ENCODE measurements around the gene HTRA1. TPM values are rescaled to one million over a fixed set of nuclear protein-coding genes. Genes with fewer than 3 reads are reported as not detected.

Gene HTRA1
- total and polyA plus RNA-seq, 12 donors = 8.5 to 167 (median 78.0) TPM

DNA sequence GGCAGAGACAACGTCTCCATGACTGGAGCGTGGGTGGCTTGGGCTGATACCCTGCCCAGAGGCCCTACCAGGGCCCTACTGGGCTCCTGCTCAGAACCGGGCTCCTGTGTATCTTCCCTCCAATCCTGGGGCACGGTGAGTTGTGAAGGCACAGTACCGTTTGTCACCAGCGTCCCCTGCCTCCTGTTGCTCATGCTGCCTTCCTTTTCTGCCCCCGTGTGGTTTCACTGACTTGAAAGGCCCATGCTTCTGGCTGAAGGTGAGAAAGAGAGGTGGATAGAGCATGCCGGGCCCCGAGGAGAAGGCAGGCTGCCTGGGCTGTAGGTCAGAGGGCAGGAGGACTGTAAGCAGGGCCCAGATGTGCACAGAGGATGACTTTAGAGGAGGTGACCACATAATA lies 90.1 kb downstream of the HTRA1 start:
- DNase-seq = no peak
- H3K9me3 ChIP-seq (replicated peaks in 1 of 3) = no peaks in the 10 kb centered on the region
- no peak overlapping the region for H3K27ac ChIP-seq
- no peak overlapping the region for H3K4me3 ChIP-seq
- no peaks in the 10 kb centered on the region for H3K27me3 ChIP-seq
- no peaks in the 10 kb centered on the region for H3K36me3 ChIP-seq (replicated peaks in 1 of 2)
- H3K4me1 ChIP-seq (replicated peaks in 1 of 2) = no peaks in the 10 kb centered on the region
- intact Hi-C loops (cut with DNase I) = loop anchor here in 1 of 2 donors (10.0 kb wide), 1 partner anchor 87 kb away; the partner anchor contains the start of gene HTRA1
- TF ChIP-seq, protein P1, sequence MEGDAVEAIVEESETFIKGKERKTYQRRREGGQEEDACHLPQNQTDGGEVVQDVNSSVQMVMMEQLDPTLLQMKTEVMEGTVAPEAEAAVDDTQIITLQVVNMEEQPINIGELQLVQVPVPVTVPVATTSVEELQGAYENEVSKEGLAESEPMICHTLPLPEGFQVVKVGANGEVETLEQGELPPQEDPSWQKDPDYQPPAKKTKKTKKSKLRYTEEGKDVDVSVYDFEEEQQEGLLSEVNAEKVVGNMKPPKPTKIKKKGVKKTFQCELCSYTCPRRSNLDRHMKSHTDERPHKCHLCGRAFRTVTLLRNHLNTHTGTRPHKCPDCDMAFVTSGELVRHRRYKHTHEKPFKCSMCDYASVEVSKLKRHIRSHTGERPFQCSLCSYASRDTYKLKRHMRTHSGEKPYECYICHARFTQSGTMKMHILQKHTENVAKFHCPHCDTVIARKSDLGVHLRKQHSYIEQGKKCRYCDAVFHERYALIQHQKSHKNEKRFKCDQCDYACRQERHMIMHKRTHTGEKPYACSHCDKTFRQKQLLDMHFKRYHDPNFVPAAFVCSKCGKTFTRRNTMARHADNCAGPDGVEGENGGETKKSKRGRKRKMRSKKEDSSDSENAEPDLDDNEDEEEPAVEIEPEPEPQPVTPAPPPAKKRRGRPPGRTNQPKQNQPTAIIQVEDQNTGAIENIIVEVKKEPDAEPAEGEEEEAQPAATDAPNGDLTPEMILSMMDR (IDR thresholded peaks at IDR 0.05) = no peak
- no peak for TF ChIP-seq POLR2A (IDR thresholded peaks at IDR 0.05)
- 40 to 63% (median 48%) methylated on average over 6 to 9 of the region's 9 CpGs for whole genome bisulfite sequencing, 4 donors

DNA sequence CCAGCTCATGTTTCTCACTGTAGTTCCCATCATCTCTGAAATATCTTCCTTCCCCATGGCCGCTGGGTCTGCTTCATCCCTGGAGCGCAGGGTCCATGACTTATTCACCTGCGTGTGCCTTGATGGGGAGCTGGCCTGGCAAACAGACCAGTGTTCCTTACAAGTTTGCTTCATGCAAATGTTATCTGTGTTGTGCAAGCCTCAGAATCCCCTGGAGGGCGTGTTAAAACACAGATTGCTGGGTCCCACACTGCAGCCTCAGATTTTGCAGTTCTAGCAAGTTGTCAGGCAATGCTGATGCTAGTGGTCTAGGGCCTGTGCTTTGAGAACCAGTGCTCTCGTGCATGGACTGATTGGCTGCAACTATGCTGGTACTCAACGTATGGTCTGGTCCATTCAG lies 92.0 kb downstream of the HTRA1 start:
- 79 to 91% (median 84%) methylated on average over 6 of the region's 6 CpGs for WGBS, 4 donors
- H3K4me3 ChIP-seq = no peak overlapping the region
- no peak overlapping the region for H3K27ac ChIP-seq
- no peaks in the 10 kb centered on the region for H3K4me1 ChIP-seq (replicated peaks in 1 of 2)
- DNase-seq = no peak
- H3K36me3 ChIP-seq (replicated peaks in 1 of 2) = no peaks in the 10 kb centered on the region
- TF ChIP-seq, protein P1 (IDR thresholded peaks at IDR 0.05) = no peak
- no peak for TF ChIP-seq POLR2A (IDR thresholded peaks at IDR 0.05)
- no peaks in the 10 kb centered on the region for H3K9me3 ChIP-seq (replicated peaks in 1 of 3)
- peaks cover 3% of the 10 kb centered on the region for H3K27me3 ChIP-seq
- intact Hi-C loops (cut with DNase I) = loop anchor here in 1 of 2 donors (10.0 kb wide), 1 partner anchor 89 kb away; the partner anchor contains the start of gene HTRA1

DNA sequence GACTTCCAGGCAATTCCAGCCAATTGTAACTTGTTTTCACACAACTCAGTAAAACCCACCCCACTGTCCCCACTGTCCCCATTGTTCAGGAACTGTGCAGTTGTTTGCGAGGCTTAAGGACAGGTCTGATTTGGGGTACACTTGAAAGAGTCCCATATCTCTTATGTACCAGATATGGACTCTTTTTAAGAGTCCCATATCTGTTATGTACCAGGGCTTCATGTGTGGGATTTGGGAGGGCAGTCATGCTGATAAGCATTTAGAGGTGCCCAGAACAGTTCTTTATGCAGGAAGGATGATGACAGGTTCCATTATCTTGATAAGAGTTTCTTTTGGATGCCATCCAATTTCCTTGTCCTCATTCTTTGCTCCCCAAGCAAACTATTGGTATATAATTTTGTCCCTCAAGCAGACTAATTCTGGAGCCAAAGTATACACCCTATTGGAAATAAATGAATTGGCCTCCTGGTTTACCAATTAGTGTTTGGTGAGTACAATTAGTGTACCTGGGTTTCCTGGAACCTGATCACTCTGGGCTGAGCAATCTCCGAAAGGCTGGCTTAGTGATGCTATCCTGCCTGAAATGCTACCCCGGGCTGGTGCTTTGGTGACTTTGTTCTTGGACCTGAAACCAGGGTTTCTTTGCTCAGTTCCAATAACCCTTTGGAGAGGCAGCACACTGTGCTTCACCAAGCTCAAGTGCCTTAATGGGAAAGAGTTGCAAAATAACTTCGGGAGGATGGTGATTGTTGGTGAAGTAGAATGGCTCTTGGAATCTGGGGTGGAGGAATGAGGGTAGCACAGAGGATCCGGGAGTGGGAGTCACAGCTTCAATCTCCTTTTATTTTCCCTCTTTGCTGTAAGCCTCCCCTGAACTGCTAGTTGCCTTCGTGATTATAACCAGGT lies 93.0 kb downstream of the HTRA1 start:
- intact Hi-C loops (cut with DNase I) = loop anchor here in 1 of 2 donors (10.0 kb wide), 1 partner anchor 90 kb away; the partner anchor contains the start of gene HTRA1
- no peaks in the 10 kb centered on the region for H3K9me3 ChIP-seq (replicated peaks in 1 of 3)
- H3K27ac ChIP-seq = no peak overlapping the region
- no peak for DNase-seq
- WGBS, 4 donors = 81 to 92% (median 90%) methylated on average over 6 of the region's 6 CpGs
- H3K4me3 ChIP-seq = no peak overlapping the region
- TF ChIP-seq, protein P1 (IDR thresholded peaks at IDR 0.05) = no peak
- no peak for TF ChIP-seq POLR2A (IDR thresholded peaks at IDR 0.05)
- peaks cover 8% of the 10 kb centered on the region for H3K27me3 ChIP-seq
- no peaks in the 10 kb centered on the region for H3K36me3 ChIP-seq (replicated peaks in 1 of 2)
- H3K4me1 ChIP-seq (replicated peaks in 1 of 2) = no peaks in the 10 kb centered on the region

DNA sequence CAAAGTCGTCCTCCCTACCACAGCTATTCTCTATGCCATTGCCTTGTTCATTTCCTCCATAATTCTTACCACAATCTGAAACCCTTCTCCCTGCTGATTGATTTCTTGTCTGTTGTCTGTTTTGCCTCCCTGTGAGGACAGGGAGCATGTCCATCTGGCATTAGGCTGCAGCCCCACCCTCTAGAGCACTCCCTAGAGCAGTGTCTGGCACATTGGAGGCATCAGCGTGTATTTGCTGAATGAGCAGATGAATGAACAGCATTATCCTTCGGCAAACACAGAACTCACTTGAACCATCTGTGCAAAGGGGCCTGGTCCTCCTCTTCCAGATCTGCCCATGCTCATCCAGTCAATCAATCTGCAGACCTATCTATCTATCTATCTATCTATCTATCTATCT lies 94.1 kb downstream of the HTRA1 start:
- WGBS, 4 donors = 86 to 92% (median 91%) methylated on average over 3 of the region's 3 CpGs
- intact Hi-C loops (cut with DNase I) = loop anchor here in 1 of 2 donors (10.0 kb wide), 1 partner anchor 91 kb away; the partner anchor contains the start of gene HTRA1
- Histone ChIP-seq H3K36me3 (replicated peaks in 1 of 2) (no peaks in the 10 kb centered on the region), H3K27ac (no peak overlapping the region), H3K27me3 (peaks cover 8% of the 10 kb centered on the region), H3K9me3 (replicated peaks in 1 of 3) (no peaks in the 10 kb centered on the region), H3K4me1 (replicated peaks in 1 of 2) (no peaks in the 10 kb centered on the region), H3K4me3 (no peak overlapping the region)
- TF ChIP-seq, protein P1 (IDR thresholded peaks at IDR 0.05) = no peak
- no peak for TF ChIP-seq POLR2A (IDR thresholded peaks at IDR 0.05)
- DNase-seq = no peak
